NCI-H1105 treated with DMSO at 0.1 percent for 48 hours (cell line): Measurements from ENCODE around the gene FOXP3.
"Not testable (repeated sequence)": the region's sequence is repeated elsewhere in the genome, so short reads cannot be mapped to it uniquely, and the experiment has no call there.

Experiments used
- DNase-seq: peaks from one replicate; lab custom pipeline; 2025; lab: John Stamatoyannopoulos, UW

FOXP3 gene, protein sequence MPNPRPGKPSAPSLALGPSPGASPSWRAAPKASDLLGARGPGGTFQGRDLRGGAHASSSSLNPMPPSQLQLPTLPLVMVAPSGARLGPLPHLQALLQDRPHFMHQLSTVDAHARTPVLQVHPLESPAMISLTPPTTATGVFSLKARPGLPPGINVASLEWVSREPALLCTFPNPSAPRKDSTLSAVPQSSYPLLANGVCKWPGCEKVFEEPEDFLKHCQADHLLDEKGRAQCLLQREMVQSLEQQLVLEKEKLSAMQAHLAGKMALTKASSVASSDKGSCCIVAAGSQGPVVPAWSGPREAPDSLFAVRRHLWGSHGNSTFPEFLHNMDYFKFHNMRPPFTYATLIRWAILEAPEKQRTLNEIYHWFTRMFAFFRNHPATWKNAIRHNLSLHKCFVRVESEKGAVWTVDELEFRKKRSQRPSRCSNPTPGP

GRCh38 chrX:49264460-49264859, at the start of gene FOXP3:
FOXP3 (minus strand) TSS chrX:49264710; CDS start chrX:49258505, 6,205 bp downstream.
- DNase-seq: no peak

- DNase-seq: no peak
Measured at GRCh38 chrX:49312176-49312575, 47.7 kb upstream of the FOXP3 start.

GRCh38 chrX:49310371-49310770, 45.9 kb upstream of the FOXP3 start:
- DNase-seq: no peak

GRCh38 chrX:49309401-49309981, 45.0 kb upstream of the FOXP3 start:
- no peak for DNase-seq

GRCh38 chrX:49308604-49309269, 44.2 kb upstream of the FOXP3 start:
- no peak for DNase-seq

DNA sequence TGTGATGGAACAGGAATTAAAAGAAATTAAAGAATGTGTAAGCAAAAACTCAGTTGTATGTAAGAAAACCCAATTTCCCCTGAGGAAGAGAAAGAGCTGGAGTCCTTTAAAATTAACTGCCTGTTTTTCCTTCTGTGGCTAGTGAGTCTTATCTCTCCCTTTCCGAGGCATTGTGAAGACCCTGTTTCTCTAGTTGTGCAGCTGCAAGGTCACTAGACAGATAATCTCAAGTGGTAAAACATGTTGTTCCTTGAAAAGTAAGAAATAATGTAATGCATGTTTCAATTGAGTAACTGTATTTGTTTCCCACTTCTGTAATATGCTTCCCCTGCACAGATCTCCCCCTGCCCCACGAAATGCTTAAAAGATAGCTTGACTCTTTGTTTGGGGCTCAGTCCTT, 43.3 kb upstream of the FOXP3 start:
- not testable (repeated sequence) for DNase-seq

DNA sequence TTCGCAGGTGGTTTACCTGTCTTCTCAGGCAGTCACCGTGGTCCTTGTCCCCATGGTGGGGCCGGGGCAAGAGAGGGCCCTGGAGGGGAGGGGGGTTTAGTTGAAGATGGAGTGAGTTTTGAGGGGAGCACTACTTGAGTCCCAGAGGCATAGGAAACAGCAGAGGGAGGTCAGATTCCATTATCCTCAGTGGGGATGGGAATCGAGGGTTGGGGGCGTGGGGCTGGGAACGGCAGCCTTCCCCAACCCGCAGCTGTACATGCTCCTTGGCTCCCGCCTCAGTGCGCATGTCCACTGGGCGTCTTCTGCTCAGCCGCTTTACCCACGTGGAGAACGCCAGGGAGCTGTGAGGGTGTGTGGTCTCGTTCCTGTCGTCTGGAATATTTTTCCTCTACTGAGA, 38.8 kb upstream of the FOXP3 start, which contains the start of gene GAGE10:
Gene GAGE10 (plus strand): TSS at position 301 of the 400 bp plus-strand sequence. CDS start 1,214 bp downstream, outside the sequence.
- no peak for DNase-seq

GRCh38 chrX:49300703-49301102, 36.2 kb upstream of the FOXP3 start:
- DNase-seq: no peak

- DNase-seq: not testable (repeated sequence)
Measured at GRCh38 chrX:49299293-49299692, 34.8 kb upstream of the FOXP3 start.

GRCh38 chrX:49292400-49293362, 28.2 kb upstream of the FOXP3 start:
- no peak for DNase-seq

- DNase-seq: peak; percentile 36
Measured at GRCh38 chrX:49291615-49292337, 27.3 kb upstream of the FOXP3 start.

DNA sequence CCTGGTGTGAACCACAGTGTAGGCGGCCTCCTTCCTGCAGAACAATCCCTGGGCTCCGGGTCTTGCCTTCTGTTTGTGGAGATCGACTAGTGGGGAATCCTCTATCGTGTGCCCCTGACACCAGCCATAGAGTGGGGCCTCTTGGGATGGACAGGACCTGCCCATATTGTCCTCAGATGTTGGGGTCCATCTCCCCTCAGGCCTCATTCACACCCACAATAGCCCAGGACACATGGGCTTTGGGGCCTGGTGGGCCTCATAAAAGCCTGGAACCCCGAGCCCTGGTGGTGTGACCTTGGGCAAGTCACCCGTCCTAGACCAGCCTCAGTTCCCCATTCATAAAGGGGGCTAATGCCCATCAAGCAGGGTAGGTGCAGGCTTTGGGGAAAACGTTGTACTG, 25.7 kb upstream of the FOXP3 start:
- no peak for DNase-seq

DNA sequence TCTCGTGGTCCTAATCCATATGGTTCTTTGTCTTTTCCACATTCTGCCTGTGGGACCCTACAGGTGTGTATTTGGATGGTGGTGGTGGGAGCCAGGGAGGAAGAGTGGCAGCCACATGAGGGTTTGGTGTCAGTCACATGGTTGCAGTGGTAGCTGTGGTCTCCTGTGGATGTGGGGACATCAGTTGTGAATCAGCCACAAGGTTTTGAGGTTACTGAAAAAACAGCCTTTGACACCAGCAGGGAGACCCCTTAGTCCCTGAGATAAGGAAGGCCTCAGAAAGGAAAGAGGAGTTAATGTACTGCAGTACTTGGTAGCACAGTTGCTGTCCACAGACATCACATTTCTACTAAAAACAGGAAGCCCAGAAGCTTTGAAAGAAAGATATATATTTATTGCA, 23.2 kb upstream of the FOXP3 start:
- no peak for DNase-seq

DNA sequence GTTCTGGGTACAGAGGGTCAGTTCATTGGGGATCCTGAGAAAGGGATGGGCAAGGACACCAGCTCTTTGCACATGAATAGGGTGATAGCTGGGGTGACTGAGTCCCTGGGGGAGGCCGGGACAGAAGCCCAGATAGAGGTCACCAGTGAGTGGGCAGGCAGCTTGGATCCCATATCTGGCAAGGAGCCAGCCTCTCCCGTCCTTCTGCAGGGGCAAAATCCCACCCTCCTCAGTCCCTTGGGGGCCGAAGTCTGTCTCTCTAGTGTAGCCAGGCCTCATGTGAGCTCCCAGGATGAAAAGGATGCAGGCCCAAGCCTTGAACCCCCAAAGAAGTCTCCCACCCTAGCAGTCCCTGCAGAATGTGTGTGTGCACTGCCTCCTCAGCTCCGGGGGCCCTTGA, 22.1 kb upstream of the FOXP3 start:
- DNase-seq: no peak

GRCh38 chrX:49286136-49286535, 21.6 kb upstream of the FOXP3 start:
- no peak for DNase-seq

GRCh38 chrX:49284212-49284611, 19.7 kb upstream of the FOXP3 start:
- no peak for DNase-seq

DNA sequence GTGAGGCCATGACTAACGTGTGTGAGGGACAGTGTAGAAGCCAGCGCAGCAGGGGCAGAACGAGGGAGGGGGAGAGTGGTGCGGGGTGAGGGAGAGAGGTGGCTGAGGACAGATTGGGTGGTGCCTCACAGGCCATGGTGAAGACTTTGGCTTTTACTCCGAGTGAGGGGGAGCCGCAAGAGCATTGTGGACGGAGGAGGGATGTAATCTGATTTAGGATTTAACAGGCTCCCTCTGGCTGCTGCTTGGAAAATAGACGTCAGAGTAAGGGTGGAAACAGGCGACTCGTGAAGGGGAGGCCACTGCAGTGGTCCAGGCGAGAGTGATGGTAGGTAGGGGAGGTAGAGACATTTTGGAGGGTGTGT, 18.1 kb upstream of the FOXP3 start:
- DNase-seq: no peak

DNA sequence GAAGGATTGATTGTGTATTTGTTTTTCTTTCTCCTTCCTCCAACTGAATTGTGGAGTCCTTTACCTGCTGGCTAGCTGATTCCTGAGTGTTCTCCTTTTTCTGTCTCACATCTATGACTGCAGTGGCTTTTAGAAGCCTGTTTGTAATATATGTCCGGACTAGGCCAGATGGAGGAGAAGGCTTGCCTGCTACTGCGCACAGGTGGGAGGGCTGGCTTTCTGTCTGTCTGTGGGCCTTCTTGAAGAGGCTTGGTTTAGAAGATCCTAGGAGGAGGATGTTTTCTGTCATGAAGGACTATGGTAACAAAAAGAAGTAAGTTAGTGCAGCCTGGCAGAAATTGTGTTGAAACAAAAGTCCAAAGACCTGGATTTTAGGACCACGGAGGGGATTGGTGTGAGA, 13.6 kb upstream of the FOXP3 start:
- DNase-seq: no peak

GRCh38 chrX:49277535-49277830, 13.0 kb upstream of the FOXP3 start:
- no peak for DNase-seq

- DNase-seq: no peak
Measured at GRCh38 chrX:49276671-49277534, 12.4 kb upstream of the FOXP3 start.
